Coronary artery (tissue), 2 donors: ENCODE measurements around the gene STK24.

Source experiments
- DNase-seq: peaks from one replicate; pipeline ENCODE4 v3.0.0-alpha.2; 2017; ENCODE audit warnings: low spot score
- H3K27ac ChIP-seq, 2 donors: fragments of 200-600 bp; sonication (generic); one replicate each; pipeline ENCODE4 v1.5.1; 2016 to 2019
- H3K4me3 ChIP-seq: fragments of 200-600 bp; sonication (generic); 2 replicates; pipeline ENCODE4 v1.5.1; 2016; ENCODE audit warnings: mild to moderate bottlenecking, moderate library complexity
- TF ChIP-seq, protein P1 (sequence below): fragments of 200-600 bp; sonication (generic); IDR thresholded peaks from one replicate; pipeline ENCODE4 v1.5.1; 2019; ENCODE audit warnings: antibody characterized with exemption

The STK24 gene

DNA sequence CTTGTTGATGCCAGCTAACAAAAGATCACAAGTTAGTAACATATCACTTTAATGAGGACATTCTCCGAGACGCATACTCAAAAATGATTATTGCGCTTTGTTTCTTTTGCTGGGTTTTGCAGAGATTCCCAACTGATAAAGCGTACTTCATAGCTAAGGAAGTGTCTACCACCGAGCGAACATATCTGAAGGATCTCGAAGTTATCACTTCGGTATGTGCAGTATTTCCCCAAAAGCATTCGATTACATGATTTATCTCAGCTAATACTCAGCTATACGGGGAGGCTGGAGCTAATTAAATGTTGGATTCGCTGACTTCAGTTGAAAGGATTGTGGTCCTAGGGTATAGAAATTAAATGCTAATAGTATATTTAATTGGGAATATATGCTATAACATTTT, 166.3 kb downstream of the STK24 start:
- no peak for DNase-seq
- no peak overlapping the region for H3K4me3 ChIP-seq
- TF ChIP-seq, protein P1, sequence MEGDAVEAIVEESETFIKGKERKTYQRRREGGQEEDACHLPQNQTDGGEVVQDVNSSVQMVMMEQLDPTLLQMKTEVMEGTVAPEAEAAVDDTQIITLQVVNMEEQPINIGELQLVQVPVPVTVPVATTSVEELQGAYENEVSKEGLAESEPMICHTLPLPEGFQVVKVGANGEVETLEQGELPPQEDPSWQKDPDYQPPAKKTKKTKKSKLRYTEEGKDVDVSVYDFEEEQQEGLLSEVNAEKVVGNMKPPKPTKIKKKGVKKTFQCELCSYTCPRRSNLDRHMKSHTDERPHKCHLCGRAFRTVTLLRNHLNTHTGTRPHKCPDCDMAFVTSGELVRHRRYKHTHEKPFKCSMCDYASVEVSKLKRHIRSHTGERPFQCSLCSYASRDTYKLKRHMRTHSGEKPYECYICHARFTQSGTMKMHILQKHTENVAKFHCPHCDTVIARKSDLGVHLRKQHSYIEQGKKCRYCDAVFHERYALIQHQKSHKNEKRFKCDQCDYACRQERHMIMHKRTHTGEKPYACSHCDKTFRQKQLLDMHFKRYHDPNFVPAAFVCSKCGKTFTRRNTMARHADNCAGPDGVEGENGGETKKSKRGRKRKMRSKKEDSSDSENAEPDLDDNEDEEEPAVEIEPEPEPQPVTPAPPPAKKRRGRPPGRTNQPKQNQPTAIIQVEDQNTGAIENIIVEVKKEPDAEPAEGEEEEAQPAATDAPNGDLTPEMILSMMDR, result no peak
- no peak overlapping the region for H3K27ac ChIP-seq

DNA sequence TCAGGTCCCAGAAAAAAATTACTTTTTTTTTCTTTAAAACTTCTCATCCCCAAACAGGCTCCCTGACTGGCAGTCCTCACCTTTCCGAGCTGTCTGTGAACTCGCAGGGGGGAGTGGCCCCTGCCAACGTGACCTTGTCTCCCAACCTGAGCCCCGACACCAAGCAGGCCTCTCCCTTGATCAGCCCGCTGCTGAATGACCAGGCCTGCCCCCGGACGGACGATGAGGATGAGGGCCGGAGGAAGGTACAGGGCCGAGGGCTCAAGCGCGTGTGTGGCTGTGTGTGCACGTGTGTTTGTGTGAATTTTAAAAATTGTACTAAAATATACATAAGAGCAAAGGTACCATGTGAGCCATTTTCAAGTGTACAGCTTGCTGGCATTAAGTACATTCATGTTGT, 167.6 kb downstream of the STK24 start:
- H3K4me3 ChIP-seq, result no peak overlapping the region
- no peak overlapping the region for H3K27ac ChIP-seq
- peak; percentile 59 for DNase-seq
- TF ChIP-seq, protein P1, result no peak

DNA sequence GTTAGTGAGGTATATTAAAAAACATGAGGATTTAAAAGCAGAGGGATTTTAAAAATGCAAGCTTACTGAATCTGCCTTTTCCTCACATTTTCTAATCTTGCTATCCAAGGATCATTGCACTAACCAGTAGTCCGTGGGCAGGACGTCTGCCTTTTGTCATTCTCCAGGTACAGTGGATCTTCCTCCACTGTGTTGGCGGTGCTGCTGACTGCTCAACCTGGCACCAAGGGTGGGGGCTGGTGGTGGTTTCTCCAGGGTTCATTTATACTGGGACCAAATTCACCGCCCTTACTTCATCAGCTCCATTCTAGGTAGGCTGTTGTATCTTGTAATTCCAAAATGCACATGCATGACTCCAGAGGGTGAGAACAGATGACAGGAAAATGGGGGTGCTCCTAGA, 169.3 kb downstream of the STK24 start:
- TF ChIP-seq, protein P1, result no peak
- H3K27ac ChIP-seq, result no peak overlapping the region
- H3K4me3 ChIP-seq, result no peak overlapping the region
- peak; percentile 21 for DNase-seq

DNA sequence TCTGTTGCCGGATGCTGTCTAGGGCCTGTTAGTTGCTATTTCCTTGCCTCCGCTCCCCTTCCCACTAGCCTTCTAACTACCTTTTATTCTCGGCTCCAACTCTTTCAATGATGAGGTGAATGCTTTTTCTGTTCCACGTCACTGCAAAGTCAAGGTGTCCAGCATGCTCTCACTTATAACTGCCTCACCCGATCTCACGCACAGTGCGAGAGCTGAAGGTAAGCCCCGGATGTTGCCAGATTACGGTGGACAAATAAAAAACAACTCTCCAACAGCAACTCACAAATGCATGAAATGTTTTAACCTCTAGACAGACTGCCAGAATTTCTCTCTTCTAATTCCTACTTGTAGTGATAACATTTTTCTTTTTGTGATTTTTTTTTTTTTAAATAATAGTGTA, 169.9 kb downstream of the STK24 start:
- no peak overlapping the region for H3K4me3 ChIP-seq
- TF ChIP-seq, protein P1, result no peak
- no peak for DNase-seq
- no peak overlapping the region for H3K27ac ChIP-seq

DNA sequence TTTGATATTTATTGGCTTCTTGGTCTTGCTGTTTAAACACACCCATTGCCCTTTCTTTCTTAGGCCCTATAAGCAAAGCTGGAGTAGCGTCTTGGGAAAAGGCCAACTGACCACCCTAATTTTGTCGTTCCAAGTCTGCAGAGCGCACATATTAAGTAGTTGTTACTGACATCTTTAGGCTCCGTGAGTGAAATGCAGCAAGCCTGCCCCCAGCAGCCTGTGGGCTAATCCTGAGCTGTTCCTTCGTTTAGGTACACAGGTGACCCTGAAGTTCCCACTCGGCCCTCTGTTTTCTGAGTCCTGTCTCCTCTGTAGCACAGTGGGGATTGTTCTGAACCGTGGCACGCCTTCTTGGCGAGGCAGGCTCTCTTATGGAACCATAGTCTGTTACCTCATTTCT, 170.5 kb downstream of the STK24 start:
- TF ChIP-seq, protein P1, result no peak
- DNase-seq, result peak; percentile 45
- no peak overlapping the region for H3K4me3 ChIP-seq
- H3K27ac ChIP-seq, result no peak overlapping the region

DNA sequence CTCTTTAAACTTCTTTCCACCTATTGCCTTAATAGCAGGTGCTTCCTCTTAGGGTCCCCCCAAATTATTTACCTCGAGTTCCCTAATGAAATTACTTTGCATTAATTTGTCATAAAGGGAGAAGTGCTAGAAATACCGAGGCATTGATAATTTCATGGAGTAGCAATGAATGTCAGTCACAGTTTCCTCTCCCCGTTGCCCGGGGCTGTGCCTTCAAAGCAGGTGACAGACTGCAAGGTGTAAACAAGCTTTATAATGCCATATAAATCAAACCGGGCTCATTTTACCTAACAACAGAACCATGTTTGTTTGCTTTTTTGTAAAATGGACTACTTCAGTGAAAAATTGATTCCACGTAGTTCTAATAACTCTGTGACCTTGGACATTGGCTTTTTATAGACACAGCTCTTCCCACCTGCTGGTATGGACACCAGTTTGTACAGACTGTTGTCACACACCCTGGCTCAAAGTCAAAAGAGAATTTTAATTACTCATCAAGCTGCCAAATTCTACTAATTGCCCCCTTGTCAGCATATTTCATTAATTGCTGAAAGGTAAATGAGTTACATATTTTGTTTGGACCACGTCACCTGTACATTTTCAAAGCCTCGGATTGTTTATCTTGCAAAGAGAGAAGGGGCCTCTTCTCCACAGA, 171.1 kb downstream of the STK24 start:
- TF ChIP-seq, protein P1, result no peak
- no peak for DNase-seq
- no peak overlapping the region for H3K27ac ChIP-seq
- H3K4me3 ChIP-seq, result no peak overlapping the region

DNA sequence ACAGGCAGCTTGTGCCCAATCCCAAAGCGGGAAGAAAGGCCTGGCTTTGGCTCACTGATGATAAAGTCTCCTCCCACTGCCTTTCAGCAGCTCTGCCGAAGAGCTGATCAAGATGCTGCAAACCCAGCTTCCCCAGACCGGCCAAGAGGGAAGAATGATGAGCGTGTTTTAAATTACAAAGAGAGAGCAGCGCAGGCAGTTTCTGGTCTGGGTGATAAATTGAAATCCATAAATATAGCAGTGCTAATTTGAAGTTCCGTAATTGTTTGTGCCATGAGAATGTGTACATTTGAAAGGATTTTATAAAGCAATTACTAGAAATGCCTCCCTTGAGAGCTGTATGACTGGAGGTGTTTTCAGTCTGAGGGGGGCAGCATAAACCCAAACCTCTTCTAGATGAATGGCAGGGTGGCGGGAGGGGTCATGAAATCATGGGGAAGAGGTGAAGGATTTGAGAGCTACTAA, 171.8 kb downstream of the STK24 start:
- TF ChIP-seq, protein P1, result no peak
- no peak overlapping the region for H3K27ac ChIP-seq
- H3K4me3 ChIP-seq, result no peak overlapping the region
- DNase-seq, result no peak
